A549 (cell line): ENCODE results near the gene LMNA.

Experiments used
- CTCF ChIP-seq: fragments of >200 bp; sonication (Bioruptor Twin); formaldehyde crosslinking; IDR thresholded peaks from 3 replicates; pipeline ENCODE4 v1.5.1; 2016
- PBX3 ChIP-seq: IDR thresholded peaks from 2 replicates; pipeline ENCODE4 v1.6.1; 2012
- POLR2A ChIP-seq: IDR thresholded peaks from 2 replicates; pipeline ENCODE4 v1.6.1; 2012; ENCODE audit warnings: mild to moderate bottlenecking, low read length
- RAD21 ChIP-seq, 2 experiments: fragments of >200 bp in 1 of 2; sonication (Bioruptor Twin) in 1 of 2; formaldehyde crosslinking in 1 of 2; IDR thresholded peaks in 1 of 2; conservative IDR thresholded peaks in 1 of 2; 2 replicates in 1 of 2; 3 replicates in 1 of 2; pipeline ENCODE4 v1.6.1; 2012 to 2018; ENCODE audit warnings: inconsistent platforms in 1 of 2
- RCOR1 ChIP-seq: fragments of 150-350 bp; IDR thresholded peaks from 2 replicates; pipeline ENCODE4 v1.6.1; 2014; ENCODE audit warnings: antibody characterized with exemption, low read length, low read depth
- RNF2 ChIP-seq: fragments of 200-600 bp; sonication (generic); IDR thresholded peaks from 2 replicates; pipeline ENCODE4 v1.6.1; 2016; ENCODE audit warnings: low read depth, mild to moderate bottlenecking, antibody characterized with exemption, moderate library complexity, borderline replicate concordance

GRCh38 chr1:156098784-156099183 lies 15.7 kb upstream of the LMNA start:
- no peak for TF ChIP-seq CTCF
- no peak for TF ChIP-seq RAD21 (conservative IDR thresholded peaks at IDR 0.05 in 1 of 2, IDR thresholded peaks at IDR 0.05 in 1 of 2)
- TF ChIP-seq PBX3: no peak
- TF ChIP-seq RNF2: no peak
- TF ChIP-seq POLR2A: no peak
- TF ChIP-seq RCOR1: no peak
